ENCODE measurements around the gene PRPS1. TPM values are rescaled to one million over a fixed set of nuclear protein-coding genes. Genes with fewer than 3 reads are reported as not detected.
A peak's percentile ranks its signal among the peaks of the same experiment; 100 is the strongest.
"Not testable (repeated sequence)": the region's sequence is repeated elsewhere in the genome, so short reads cannot be mapped to it uniquely, and the experiment has no call there.

Gene PRPS1
- 39.8 and 39.9 TPM in 2 replicates for total RNA-seq (2014; rRNA removed; shearing (Covaris generic))
- polyA plus RNA-seq (2015; cell fraction: cytosol; rRNA removed) = 49.5 and 49.6 TPM in 2 replicates
- 22.3 and 22.8 TPM in 2 replicates for polyA plus RNA-seq (2015; cell fraction: nucleus; rRNA removed)

- peak; percentile 95 for DNase-seq (ENCODE audit: low read depth, low spot score)
- in situ Hi-C loops (cut with HindIII; ENCODE audit: low pct_unique_long_range_greater_than_20kb, low sequenced_read_pairs) = no loop called here
Measured at GRCh38 chrX:107627838-107628661, at the start of gene PRPS1. TSS of gene PRPS1 (plus strand) at chrX:107628510. CDS start at chrX:107628629, 119 bp downstream.

GRCh38 chrX:107579956-107580355, 48.4 kb upstream of the PRPS1 start:
- in situ Hi-C loops (cut with HindIII; ENCODE audit: low pct_unique_long_range_greater_than_20kb, low sequenced_read_pairs) = no loop called here
- DNase-seq (ENCODE audit: low read depth, low spot score) = no peak

GRCh38 chrX:107581923-107582322, 46.4 kb upstream of the PRPS1 start:
- DNase-seq (ENCODE audit: low read depth, low spot score) = no peak
- in situ Hi-C loops (cut with HindIII; ENCODE audit: low pct_unique_long_range_greater_than_20kb, low sequenced_read_pairs) = no loop called here

GRCh38 chrX:107589243-107589642, 39.1 kb upstream of the PRPS1 start:
- in situ Hi-C loops (cut with HindIII; ENCODE audit: low pct_unique_long_range_greater_than_20kb, low sequenced_read_pairs) = no loop called here
- no peak for DNase-seq (ENCODE audit: low read depth, low spot score)

- no peak for DNase-seq (ENCODE audit: low read depth, low spot score)
- in situ Hi-C loops (cut with HindIII; ENCODE audit: low pct_unique_long_range_greater_than_20kb, low sequenced_read_pairs) = no loop called here
Measured at GRCh38 chrX:107596651-107597050, 31.7 kb upstream of the PRPS1 start.

GRCh38 chrX:107597264-107597663, 31.0 kb upstream of the PRPS1 start:
- in situ Hi-C loops (cut with HindIII; ENCODE audit: low pct_unique_long_range_greater_than_20kb, low sequenced_read_pairs) = no loop called here
- no peak for DNase-seq (ENCODE audit: low read depth, low spot score)

- DNase-seq (ENCODE audit: low read depth, low spot score) = no peak
- in situ Hi-C loops (cut with HindIII; ENCODE audit: low pct_unique_long_range_greater_than_20kb, low sequenced_read_pairs) = no loop called here
Measured at GRCh38 chrX:107597791-107598190, 30.5 kb upstream of the PRPS1 start.

GRCh38 chrX:107599450-107599861, 28.9 kb upstream of the PRPS1 start:
- DNase-seq (ENCODE audit: low read depth, low spot score) = no peak
- in situ Hi-C loops (cut with HindIII; ENCODE audit: low pct_unique_long_range_greater_than_20kb, low sequenced_read_pairs) = no loop called here

GRCh38 chrX:107600366-107600765, 27.9 kb upstream of the PRPS1 start:
- in situ Hi-C loops (cut with HindIII; ENCODE audit: low pct_unique_long_range_greater_than_20kb, low sequenced_read_pairs) = no loop called here

GRCh38 chrX:107601326-107601725, 27.0 kb upstream of the PRPS1 start:
- no peak for DNase-seq (ENCODE audit: low read depth, low spot score)
- in situ Hi-C loops (cut with HindIII; ENCODE audit: low pct_unique_long_range_greater_than_20kb, low sequenced_read_pairs) = no loop called here

More at GRCh38 chrX:107600366-107600765, 27.9 kb upstream of the PRPS1 start:
- DNase-seq (ENCODE audit: low read depth, low spot score) = no peak

- in situ Hi-C loops (cut with HindIII; ENCODE audit: low pct_unique_long_range_greater_than_20kb, low sequenced_read_pairs) = no loop called here
Measured at GRCh38 chrX:107601759-107602158, 26.6 kb upstream of the PRPS1 start.

GRCh38 chrX:107602694-107603239, 25.5 kb upstream of the PRPS1 start:
- in situ Hi-C loops (cut with HindIII; ENCODE audit: low pct_unique_long_range_greater_than_20kb, low sequenced_read_pairs) = no loop called here
- no peak for DNase-seq (ENCODE audit: low read depth, low spot score)

More at GRCh38 chrX:107601759-107602158, 26.6 kb upstream of the PRPS1 start:
- no peak for DNase-seq (ENCODE audit: low read depth, low spot score)

GRCh38 chrX:107603429-107604159, 24.7 kb upstream of the PRPS1 start:
- DNase-seq (ENCODE audit: low read depth, low spot score) = no peak
- in situ Hi-C loops (cut with HindIII; ENCODE audit: low pct_unique_long_range_greater_than_20kb, low sequenced_read_pairs) = no loop called here

- DNase-seq (ENCODE audit: low read depth, low spot score); in situ Hi-C loops (cut with HindIII; ENCODE audit: low pct_unique_long_range_greater_than_20kb, low sequenced_read_pairs): not testable (repeated sequence)
Measured at GRCh38 chrX:107609061-107609460, 19.2 kb upstream of the PRPS1 start.

GRCh38 chrX:107610667-107611066, 17.6 kb upstream of the PRPS1 start:
- DNase-seq (ENCODE audit: low read depth, low spot score) = no peak
- in situ Hi-C loops (cut with HindIII; ENCODE audit: low pct_unique_long_range_greater_than_20kb, low sequenced_read_pairs) = no loop called here

- DNase-seq (ENCODE audit: low read depth, low spot score) = no peak
- in situ Hi-C loops (cut with HindIII; ENCODE audit: low pct_unique_long_range_greater_than_20kb, low sequenced_read_pairs) = no loop called here
Measured at GRCh38 chrX:107619885-107620322, 8.4 kb upstream of the PRPS1 start.

GRCh38 chrX:107624893-107625292, 3.4 kb upstream of the PRPS1 start:
- in situ Hi-C loops (cut with HindIII; ENCODE audit: low pct_unique_long_range_greater_than_20kb, low sequenced_read_pairs) = no loop called here

GRCh38 chrX:107625739-107626138, 2.6 kb upstream of the PRPS1 start:
- in situ Hi-C loops (cut with HindIII; ENCODE audit: low pct_unique_long_range_greater_than_20kb, low sequenced_read_pairs) = no loop called here
- no peak for DNase-seq (ENCODE audit: low read depth, low spot score)

More at GRCh38 chrX:107624893-107625292, 3.4 kb upstream of the PRPS1 start:
- no peak for DNase-seq (ENCODE audit: low read depth, low spot score)
